ENCODE results near the gene SPEN.

GRCh38 chr1:15833069-15833679, 14.3 kb upstream of the SPEN start:
- TF ChIP-seq CTCF (IDR thresholded peaks at IDR 0.05) = no peak
- peak; percentile 47; the same call in 1 of the 2 replicates for TF ChIP-seq POLR2AphosphoS5 (IDR thresholded peaks at IDR 0.05; ENCODE audit: low read depth, low read length)

Measured in Panc1 (cell line).